HL-60 (cell line): ENCODE data around the gene FBXW5.

Experiments used
- DNase-seq, 2 experiments: peaks; one replicate each; pipeline ENCODE4 v3.0.0-alpha.2; 2010 to 2020; ENCODE audit warnings: low read depth in 1 of 2, low spot score in 1 of 2
- H3K27ac ChIP-seq: fragments of 250-450 bp; sonication (Bioruptor Pico); replicated peaks from 2 replicates; pipeline ENCODE4 v1.5.1; 2020; ENCODE audit warnings: mild to moderate bottlenecking, moderate library complexity
- H3K27me3 ChIP-seq: fragments of 250-450 bp; sonication (Bioruptor Pico); 2 replicates; pipeline ENCODE4 v1.5.1; 2021; ENCODE audit warnings: mild to moderate bottlenecking, moderate library complexity; ENCODE audit not compliant: insufficient read depth, poor library complexity, severe bottlenecking
- H3K4me3 ChIP-seq: replicated peaks from 2 replicates; pipeline ENCODE4 v1.5.1; 2011; ENCODE audit warnings: mild to moderate bottlenecking, control low read depth, low read length; ENCODE audit not compliant: insufficient read depth
- CTCF ChIP-seq: IDR thresholded peaks from one replicate; pipeline ENCODE4 v1.5.1; 2011; ENCODE audit warnings: low read length, control low read depth, inconsistent platforms; ENCODE audit not compliant: insufficient read depth
- GABPA ChIP-seq: IDR thresholded peaks from 2 replicates; pipeline ENCODE4 v1.6.1; 2012; ENCODE audit warnings: low read depth
- POLR2AphosphoS5 ChIP-seq: IDR thresholded peaks from 2 replicates; pipeline ENCODE4 v1.6.1; 2012; ENCODE audit warnings: low read depth
- REST ChIP-seq: IDR thresholded peaks from 2 replicates; pipeline ENCODE4 v1.6.1; 2012; ENCODE audit warnings: low read depth; ENCODE audit not compliant: insufficient replicate concordance
- SPI1 ChIP-seq: IDR thresholded peaks from 2 replicates; pipeline ENCODE4 v1.6.1; 2012; ENCODE audit warnings: low read depth, mild to moderate bottlenecking, borderline replicate concordance

The FBXW5 gene

GRCh38 chr9:136910197-136910900 is 34.2 kb downstream of the FBXW5 start:
- no peak overlapping the region for H3K4me3 ChIP-seq
- H3K27ac ChIP-seq = no peak overlapping the region
- H3K27me3 ChIP-seq = no peaks in the 10 kb centered on the region
- TF ChIP-seq SPI1 (no peak), REST (no peak), POLR2AphosphoS5 (no peak), GABPA (no peak), CTCF (no peak)
- DNase-seq = no peak

- Histone ChIP-seq H3K27ac (no peak overlapping the region), H3K4me3 (no peak overlapping the region), H3K27me3 (no peaks in the 10 kb centered on the region)
- TF ChIP-seq REST (no peak), CTCF (no peak), POLR2AphosphoS5 (no peak), GABPA (no peak), SPI1 (no peak)
- DNase-seq = no peak
Observed at GRCh38 chr9:136907011-136907914, 37.3 kb downstream of the FBXW5 start.

GRCh38 chr9:136906266-136906665 is 38.3 kb downstream of the FBXW5 start:
- no peak overlapping the region for H3K4me3 ChIP-seq

More at GRCh38 chr9:136906266-136906665, 38.3 kb downstream of the FBXW5 start:
- Histone ChIP-seq H3K27me3 (no peaks in the 10 kb centered on the region), H3K27ac (no peak overlapping the region)
- no peak for DNase-seq
- TF ChIP-seq SPI1 = no peak
- no peak for TF ChIP-seq GABPA
- TF ChIP-seq REST = no peak
- TF ChIP-seq POLR2AphosphoS5 = no peak
- TF ChIP-seq CTCF = no peak
